DMS53 (cell line): ENCODE data around the gene ITGA4.

ENCODE experiments used
- DNase-seq: peaks from one replicate; lab custom pipeline; 2025; lab: John Stamatoyannopoulos, UW

The ITGA4 gene

GRCh38 chr2:181515719-181516118 is 58.5 kb downstream of the ITGA4 start:
- DNase-seq: no peak

GRCh38 chr2:181516992-181517391 is 59.8 kb downstream of the ITGA4 start:
- peak; percentile 68 for DNase-seq

DNA sequence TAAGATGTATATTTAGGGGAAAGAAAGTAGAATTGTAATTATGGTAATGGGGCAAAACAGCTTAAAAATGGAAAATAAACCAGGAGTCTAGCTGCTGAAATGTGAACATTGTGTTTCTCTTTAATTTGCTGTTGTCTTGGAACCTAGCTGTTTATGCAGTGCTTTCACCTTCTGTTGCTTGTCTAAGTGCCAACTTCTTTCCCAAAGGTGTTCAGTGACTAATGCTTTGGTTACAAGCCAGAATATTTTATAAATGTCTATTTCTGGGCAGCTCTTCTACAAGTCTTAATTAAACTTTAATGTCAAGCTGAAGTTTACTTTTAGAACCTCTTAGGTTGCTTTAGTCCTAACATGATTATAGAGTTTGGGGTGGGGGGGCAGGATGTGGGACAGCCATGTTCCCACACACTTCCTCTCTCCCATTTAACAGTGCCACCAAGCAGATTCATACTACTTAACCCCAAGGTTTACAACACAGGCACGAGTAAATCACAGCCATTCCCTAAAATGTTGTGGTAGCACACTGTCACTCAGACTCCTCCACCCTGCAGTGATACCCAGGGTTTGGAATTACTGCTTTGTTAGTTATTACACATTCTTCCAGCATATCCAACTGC is 60.6 kb downstream of the ITGA4 start:
- peak; percentile 44 for DNase-seq

GRCh38 chr2:181520253-181520652 is 63.1 kb downstream of the ITGA4 start:
- DNase-seq: no peak

DNA sequence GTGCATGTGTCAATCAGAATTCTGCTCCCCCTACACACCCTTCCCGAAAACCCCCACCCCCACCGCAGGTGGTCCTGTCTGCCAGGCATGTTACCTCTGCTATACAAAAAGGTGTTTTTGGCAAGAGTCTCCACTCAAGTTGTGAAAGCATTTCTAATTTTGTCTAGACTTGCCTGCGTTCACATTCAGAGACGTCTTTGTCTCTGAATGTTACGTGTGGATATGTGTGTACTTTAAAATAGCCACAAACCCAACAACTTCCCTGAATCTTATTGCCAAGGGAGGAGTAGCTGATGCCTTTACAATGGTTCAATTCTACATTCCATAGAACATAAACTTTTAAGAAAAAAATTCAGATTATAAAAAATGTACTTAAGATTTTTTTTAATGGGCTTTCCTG is 66.6 kb downstream of the ITGA4 start:
- DNase-seq: no peak

DNA sequence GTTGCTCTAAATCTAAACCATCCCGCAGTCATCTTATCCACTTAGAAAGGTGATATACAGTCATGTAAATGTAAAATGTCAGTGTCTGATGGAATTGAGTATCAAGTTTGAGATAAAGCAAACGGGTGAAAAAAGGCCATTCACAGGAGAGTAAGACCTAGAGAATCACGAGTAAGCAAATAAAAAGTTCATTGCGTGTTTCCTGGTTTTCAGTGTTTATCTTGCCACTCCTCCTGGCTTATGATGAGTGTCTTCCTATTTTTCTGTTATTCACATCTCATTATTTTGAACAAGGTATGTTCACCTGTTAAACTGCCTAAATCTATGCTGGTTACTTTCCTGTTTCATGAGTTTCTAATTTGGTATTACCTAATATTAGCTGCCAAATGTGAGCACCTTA is 68.8 kb downstream of the ITGA4 start:
- peak; percentile 76 for DNase-seq

DNA sequence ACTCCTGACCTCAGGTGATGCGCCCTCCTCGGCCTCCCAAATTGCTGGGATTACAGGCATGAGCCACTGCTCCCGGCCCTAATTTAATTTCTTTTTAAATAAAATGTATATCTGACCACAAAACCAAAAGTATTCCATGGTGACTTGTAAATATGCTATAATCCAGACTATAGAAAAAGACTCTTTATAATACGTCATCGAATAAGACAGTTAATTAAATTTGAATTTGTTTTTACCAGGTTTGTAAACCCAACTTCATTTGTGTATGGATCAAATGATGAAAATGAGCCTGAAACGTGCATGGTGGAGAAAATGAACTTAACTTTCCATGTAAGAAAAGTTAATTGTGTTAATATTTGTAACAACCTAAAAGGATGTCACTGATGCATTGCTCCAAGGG is 69.9 kb downstream of the ITGA4 start:
- no peak for DNase-seq

- no peak for DNase-seq
These were observed 71.3 kb downstream of the ITGA4 start for GRCh38 chr2:181528441-181528840.

DNA sequence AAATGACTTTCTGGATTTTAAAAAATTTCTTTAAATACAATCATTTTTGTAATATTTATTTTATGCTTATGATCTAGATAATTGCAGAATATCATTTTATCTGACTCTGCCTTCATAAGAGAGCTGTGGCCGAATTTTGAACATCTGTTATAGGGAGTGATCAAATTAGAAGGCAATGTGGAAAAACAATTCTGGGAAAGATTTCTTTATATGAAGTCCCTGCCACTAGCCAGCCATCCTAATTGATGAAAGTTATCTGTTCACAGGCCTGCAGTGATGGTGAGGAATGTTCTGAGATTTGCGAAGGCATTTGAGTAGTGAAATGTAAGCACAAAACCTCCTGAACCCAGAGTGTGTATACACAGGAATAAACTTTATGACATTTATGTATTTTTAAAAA is 79.5 kb downstream of the ITGA4 start:
- no peak for DNase-seq

GRCh38 chr2:181540421-181540820 is 83.2 kb downstream of the ITGA4 start:
- DNase-seq: no peak

DNA sequence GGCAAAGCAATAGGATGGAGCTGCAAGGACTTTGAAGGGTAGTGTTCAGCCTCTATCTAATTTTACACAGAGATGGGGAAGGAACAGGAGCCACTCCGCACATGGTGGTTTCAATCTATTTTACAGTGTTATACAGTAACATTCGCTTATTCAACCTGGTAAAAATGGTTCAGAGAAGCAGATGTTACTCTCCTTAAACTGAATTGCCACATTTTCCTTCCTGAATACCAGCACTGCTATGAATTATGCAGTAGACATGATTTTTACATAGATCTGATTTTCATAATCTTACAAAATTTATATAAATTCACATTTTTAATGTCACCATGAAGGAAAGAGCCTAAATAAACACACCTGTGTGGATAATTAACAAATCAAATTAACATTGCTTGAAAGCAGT is 85.0 kb downstream of the ITGA4 start:
- no peak for DNase-seq

- DNase-seq: peak; percentile 36
These were observed 88.9 kb downstream of the ITGA4 start for GRCh38 chr2:181546086-181546485.

DNA sequence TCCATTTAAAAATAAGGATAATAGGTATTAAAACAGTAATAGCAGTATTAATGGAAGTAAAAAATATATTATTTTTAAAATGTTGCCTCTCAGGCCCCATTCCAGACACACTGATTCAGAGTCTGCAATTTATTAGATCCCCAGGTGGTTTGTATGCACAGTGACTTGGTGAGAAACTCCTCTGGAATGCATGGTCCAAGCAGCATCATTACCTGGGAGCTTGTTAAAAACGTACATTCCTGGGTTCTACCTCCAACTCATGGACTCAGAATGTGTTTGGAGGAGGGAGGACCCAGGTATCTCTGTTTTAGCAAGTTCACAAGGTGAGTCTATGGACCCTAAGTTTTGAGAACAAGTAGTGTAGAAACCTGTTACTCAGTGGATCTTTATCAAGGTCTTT is 95.6 kb downstream of the ITGA4 start:
- DNase-seq: no peak

DNA sequence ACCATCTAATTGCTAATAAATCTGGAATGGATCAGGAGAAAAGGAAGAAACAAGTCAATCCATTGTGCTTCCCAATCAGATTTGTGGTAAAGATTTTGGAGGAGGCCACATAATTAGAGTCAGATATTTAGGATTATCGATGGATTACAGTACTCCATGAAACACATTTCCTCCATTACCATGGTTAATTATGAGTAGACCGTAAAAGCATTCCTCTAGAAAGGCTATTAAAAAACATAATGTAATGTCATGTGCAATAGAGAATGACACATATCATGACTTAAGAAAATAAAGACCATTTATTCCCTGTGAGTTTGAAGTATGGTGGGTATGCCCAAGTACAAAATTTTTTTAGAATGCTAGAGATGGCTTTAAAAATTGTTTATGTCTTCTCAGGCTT is 96.1 kb downstream of the ITGA4 start:
- DNase-seq: no peak

DNA sequence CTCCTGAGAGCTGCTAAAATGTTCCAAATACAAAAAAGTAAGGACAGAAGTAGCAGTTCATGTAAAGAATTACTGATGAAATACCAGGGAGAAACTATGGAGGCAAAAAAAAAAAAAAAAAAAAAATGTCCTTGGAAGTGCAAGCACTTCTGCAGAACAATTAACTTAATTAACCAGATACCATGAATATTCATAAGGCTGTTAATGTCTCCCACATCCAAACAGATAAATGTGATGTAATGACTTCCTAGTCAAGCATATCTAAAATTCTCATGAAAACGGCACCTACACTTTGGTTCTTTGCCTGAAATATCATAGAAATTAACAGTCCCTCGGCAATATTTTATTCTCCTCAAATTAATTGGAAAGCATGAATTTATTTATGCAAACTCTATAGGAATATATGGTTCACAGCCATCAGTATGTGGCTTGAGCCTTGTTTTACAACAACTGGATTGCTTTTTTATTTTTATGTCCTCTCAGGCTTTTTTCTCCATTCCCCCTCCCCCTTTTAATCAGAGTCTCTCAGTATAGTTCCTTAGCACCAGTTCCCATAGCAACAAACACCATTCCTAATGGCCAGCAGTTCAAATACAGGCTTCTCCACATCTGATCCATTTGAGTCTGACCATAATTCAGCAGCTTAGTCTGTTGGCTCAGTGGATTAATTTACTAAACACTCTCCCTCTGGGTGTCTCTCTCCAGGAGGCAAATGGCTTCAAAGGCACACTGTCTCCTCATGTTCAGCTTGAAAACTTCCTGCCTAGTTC is 97.1 kb downstream of the ITGA4 start:
- peak; percentile 62 for DNase-seq

- no peak for DNase-seq
These were observed 101.2 kb downstream of the ITGA4 start for GRCh38 chr2:181558371-181558770.

DNA sequence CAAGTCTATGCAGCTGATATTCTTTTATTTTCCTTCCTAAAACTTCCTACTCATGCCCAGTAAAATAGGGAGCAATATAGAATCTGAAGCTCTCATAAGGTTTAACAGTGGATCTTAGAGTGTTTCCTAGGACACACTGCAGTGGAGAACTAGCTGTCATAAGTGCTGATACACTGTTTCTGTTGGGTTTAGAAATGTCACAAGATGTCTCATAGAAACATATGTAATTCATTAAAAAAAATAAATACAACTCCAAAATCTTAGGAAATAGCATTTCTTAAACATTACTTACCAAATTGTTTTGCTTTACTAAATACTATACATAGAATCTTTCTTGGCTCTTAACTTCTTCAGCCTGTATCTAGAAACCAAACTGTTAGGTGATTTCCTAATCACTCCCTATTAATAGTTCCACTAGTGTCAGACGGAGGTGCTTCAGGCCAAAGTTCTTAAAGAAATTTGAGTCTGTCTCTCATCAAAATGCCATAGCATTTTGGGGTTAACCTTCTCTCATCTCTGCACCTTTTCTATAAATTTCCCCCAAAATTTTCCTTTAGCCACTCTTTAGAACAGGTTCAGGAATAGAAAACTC is 106.0 kb downstream of the ITGA4 start:
- no peak for DNase-seq

- no peak for DNase-seq
These were observed 109.3 kb downstream of the ITGA4 start for GRCh38 chr2:181566334-181567032.

- DNase-seq: no peak
These were observed 112.9 kb downstream of the ITGA4 start for GRCh38 chr2:181570059-181570458.

DNA sequence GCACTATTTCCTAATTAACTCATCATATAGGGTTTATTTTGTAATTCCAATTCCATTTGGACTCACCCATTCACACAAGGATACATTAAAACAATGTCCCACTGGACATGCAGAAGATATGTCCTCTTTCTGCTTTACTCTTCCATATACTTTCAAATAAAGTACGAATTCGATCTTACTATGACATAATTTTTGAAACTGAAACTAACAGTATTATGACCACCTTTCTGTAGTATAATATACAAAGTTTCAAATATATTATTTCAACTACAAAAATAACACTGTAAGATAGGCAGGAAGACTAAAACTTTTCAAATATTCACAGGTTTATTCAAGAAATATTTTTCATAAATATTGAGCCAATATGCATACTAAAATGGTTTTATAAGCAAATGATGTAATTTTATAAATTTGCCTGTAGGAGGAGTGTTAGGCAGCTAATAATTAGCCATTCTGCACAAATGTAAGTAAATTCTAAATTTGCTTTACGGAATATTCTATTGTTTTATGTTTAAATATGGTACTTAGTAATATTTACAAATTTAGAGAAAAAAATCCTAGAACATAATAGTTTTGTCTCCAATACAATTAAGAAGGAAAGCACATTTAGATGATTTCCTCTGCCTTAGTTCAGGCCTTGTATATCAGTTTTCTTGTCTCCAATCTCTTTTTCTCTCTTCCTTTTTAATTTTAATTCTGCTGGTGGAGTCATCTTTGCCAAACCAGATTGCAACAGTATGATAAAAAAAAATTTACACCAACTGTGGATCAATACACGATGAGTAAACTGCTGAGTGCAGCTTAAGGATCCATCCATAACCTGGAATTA is 113.9 kb downstream of the ITGA4 start:
- DNase-seq: peak; percentile 48

DNA sequence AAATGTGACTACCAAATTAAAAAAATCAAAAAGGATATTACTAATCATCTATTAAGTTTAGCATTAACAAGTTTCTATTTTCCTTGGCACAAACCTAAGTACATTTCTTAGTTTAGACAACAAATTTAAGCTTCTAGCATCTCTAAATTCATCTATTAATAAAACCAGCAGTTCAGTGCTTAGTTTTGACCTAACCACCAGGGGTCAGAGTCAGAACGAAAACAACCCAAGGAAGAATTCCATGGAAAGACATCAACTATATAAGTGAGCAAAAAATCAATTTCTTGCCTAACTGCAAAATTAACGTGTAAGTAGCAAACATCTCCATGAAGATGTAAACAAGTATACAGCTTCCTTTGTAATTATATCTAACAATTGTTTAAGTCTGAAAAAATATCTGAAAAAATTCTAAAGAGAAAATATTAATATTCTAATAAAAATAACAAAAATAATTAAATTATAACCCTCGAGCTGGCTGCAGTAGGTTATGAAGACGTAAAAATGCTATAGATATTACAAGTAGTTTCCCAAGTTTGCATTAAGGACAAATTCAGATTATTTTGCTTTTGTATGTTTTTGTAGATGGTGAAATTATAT is 116.1 kb downstream of the ITGA4 start:
- peak; percentile 87 for DNase-seq

DNA sequence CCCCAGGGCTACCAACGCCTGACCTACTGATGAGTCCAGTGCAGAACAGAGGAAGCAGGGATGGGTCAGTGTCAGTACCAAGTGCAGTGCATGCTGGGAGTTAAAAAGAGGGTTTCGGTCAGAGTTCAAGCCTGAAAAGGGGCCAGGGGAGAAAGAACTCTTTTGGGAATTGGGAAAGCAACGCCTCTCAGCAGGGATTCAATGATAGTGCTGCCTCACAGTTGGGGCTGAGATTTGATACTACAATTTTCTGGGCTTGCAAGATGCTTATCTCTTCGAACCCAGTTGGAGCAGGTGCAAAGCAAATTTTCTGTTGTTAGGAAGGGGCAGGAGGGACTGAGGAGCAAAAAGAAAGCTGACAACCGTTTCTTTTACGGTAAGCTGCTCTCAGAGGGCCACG is 117.1 kb downstream of the ITGA4 start:
- no peak for DNase-seq
